Activated T-cell treated with anti-CD3 and anti-CD28 coated beads, Interleukin-2, amount 50 U/mL, for 4 hours (primary cell): Measurements from ENCODE around the gene STAG1. TPM values are rescaled to one million over a fixed set of nuclear protein-coding genes. Genes with fewer than 3 reads are reported as not detected.
A peak's percentile ranks its signal among the peaks of the same experiment; 100 is the strongest.

Experiments used
- ATAC-seq, 2 donors: fragments of 200-7000 bp; cut with Tn5 transposase; one replicate each; pipeline ENCODE4 v1.10.0; 2021
- DNase-seq: peaks from one replicate; pipeline ENCODE4 v3.0.0-alpha.2; 2020
- H3K27me3 Mint-ChIP-seq: one replicate; pipeline ENCODE4 v1.8.0; 2021; ENCODE audit warnings: low read depth, mixed read lengths
- H3K36me3 Mint-ChIP-seq: one replicate; pipeline ENCODE4 v1.8.0; 2022; ENCODE audit warnings: mixed read lengths; ENCODE audit not compliant: insufficient read depth
- H3K4me1 Mint-ChIP-seq: one replicate; pipeline ENCODE4 v1.8.0; 2021; ENCODE audit warnings: low read depth, mixed read lengths
- H3K4me3 Mint-ChIP-seq: one replicate; pipeline ENCODE4 v1.8.0; 2021; ENCODE audit warnings: mild to moderate bottlenecking, moderate library complexity, mixed read lengths
- H3K9me3 Mint-ChIP-seq: one replicate; pipeline ENCODE4 v1.8.0; 2021; ENCODE audit warnings: mixed read lengths
- total RNA-seq, 3 donors: library from RNA; stranded (reverse); gene quantifications; one replicate each; pipeline ENCODE4 v1.2.1, GENCODE V29; 2021

The STAG1 gene
- total RNA-seq, 3 donors from 2014 or later = 44.6 to 46.2 (median 44.6) TPM

- Mint-ChIP-seq H3K4me1 (peaks cover 27% of the 10 kb centered on the region), H3K36me3 (peaks cover 29% of the 10 kb centered on the region), H3K27me3 (no peaks in the 10 kb centered on the region), H3K4me3 (no peak overlapping the region), H3K9me3 (peaks cover 12% of the 10 kb centered on the region)
- ATAC-seq (no peak), DNase-seq (no peak)
Measured at GRCh38 chr3:136703429-136703828, 48.7 kb downstream of the STAG1 start.

- H3K36me3 Mint-ChIP-seq = peaks cover 32% of the 10 kb centered on the region
- DNase-seq (no peak), ATAC-seq (no peak)
- no peaks in the 10 kb centered on the region for H3K27me3 Mint-ChIP-seq
- H3K4me3 Mint-ChIP-seq = no peak overlapping the region
- H3K4me1 Mint-ChIP-seq = peaks cover 49% of the 10 kb centered on the region
- peaks cover 39% of the 10 kb centered on the region for H3K9me3 Mint-ChIP-seq
Measured at GRCh38 chr3:136699271-136699828, 52.8 kb downstream of the STAG1 start.

GRCh38 chr3:136698361-136698760 is 53.8 kb downstream of the STAG1 start:
- DNase-seq = no peak
- Mint-ChIP-seq H3K4me3 (no peak overlapping the region), H3K4me1 (peaks cover 55% of the 10 kb centered on the region), H3K36me3 (peaks cover 41% of the 10 kb centered on the region), H3K27me3 (no peaks in the 10 kb centered on the region), H3K9me3 (peaks cover 39% of the 10 kb centered on the region)
- no peak for ATAC-seq

GRCh38 chr3:136696797-136697196 is 55.4 kb downstream of the STAG1 start:
- Mint-ChIP-seq H3K4me1 (peaks cover 61% of the 10 kb centered on the region), H3K27me3 (no peaks in the 10 kb centered on the region), H3K9me3 (peaks cover 45% of the 10 kb centered on the region), H3K4me3 (no peak overlapping the region), H3K36me3 (peaks cover 49% of the 10 kb centered on the region)
- DNase-seq = no peak
- no peak for ATAC-seq

- Mint-ChIP-seq H3K36me3 (peaks cover 47% of the 10 kb centered on the region), H3K4me1 (peaks cover 71% of the 10 kb centered on the region), H3K9me3 (peaks cover 39% of the 10 kb centered on the region), H3K4me3 (peak overlapping the region; percentile 16), H3K27me3 (no peaks in the 10 kb centered on the region)
- DNase-seq (no peak), ATAC-seq (no peak)
Measured at GRCh38 chr3:136694321-136694720, 57.9 kb downstream of the STAG1 start.

GRCh38 chr3:136690599-136690998 is 61.6 kb downstream of the STAG1 start:
- no peak for ATAC-seq
- no peak for DNase-seq
- Mint-ChIP-seq H3K4me3 (no peak overlapping the region), H3K4me1 (peaks cover 69% of the 10 kb centered on the region), H3K9me3 (peaks cover 10% of the 10 kb centered on the region), H3K36me3 (peaks cover 33% of the 10 kb centered on the region), H3K27me3 (no peaks in the 10 kb centered on the region)

- no peak for ATAC-seq
- no peak for DNase-seq
- Mint-ChIP-seq H3K9me3 (no peaks in the 10 kb centered on the region), H3K4me1 (peaks cover 44% of the 10 kb centered on the region), H3K27me3 (no peaks in the 10 kb centered on the region), H3K4me3 (no peak overlapping the region), H3K36me3 (peaks cover 13% of the 10 kb centered on the region)
Measured at GRCh38 chr3:136685882-136686281, 66.3 kb downstream of the STAG1 start.

GRCh38 chr3:136682740-136683312 is 69.4 kb downstream of the STAG1 start:
- Mint-ChIP-seq H3K4me3 (no peak overlapping the region), H3K36me3 (peaks cover 6% of the 10 kb centered on the region), H3K9me3 (no peaks in the 10 kb centered on the region), H3K4me1 (peaks cover 19% of the 10 kb centered on the region), H3K27me3 (no peaks in the 10 kb centered on the region)
- DNase-seq (no peak), ATAC-seq (no peak)

GRCh38 chr3:136678981-136679380 is 73.2 kb downstream of the STAG1 start:
- H3K27me3 Mint-ChIP-seq = no peaks in the 10 kb centered on the region
- ATAC-seq (no peak), DNase-seq (no peak)
- H3K4me3 Mint-ChIP-seq = no peak overlapping the region
- H3K36me3 Mint-ChIP-seq = peaks cover 7% of the 10 kb centered on the region
- peaks cover 26% of the 10 kb centered on the region for H3K4me1 Mint-ChIP-seq
- no peaks in the 10 kb centered on the region for H3K9me3 Mint-ChIP-seq

GRCh38 chr3:136676009-136676408 is 76.2 kb downstream of the STAG1 start:
- Mint-ChIP-seq H3K9me3 (no peaks in the 10 kb centered on the region), H3K36me3 (peaks cover 13% of the 10 kb centered on the region), H3K27me3 (no peaks in the 10 kb centered on the region), H3K4me1 (peaks cover 45% of the 10 kb centered on the region), H3K4me3 (no peak overlapping the region)
- no peak for DNase-seq
- ATAC-seq = no peak

GRCh38 chr3:136675150-136675858 is 76.9 kb downstream of the STAG1 start:
- Mint-ChIP-seq H3K36me3 (peaks cover 13% of the 10 kb centered on the region), H3K9me3 (no peaks in the 10 kb centered on the region), H3K4me1 (peaks cover 45% of the 10 kb centered on the region), H3K4me3 (no peak overlapping the region), H3K27me3 (no peaks in the 10 kb centered on the region)
- ATAC-seq = no peak
- DNase-seq = no peak

GRCh38 chr3:136672457-136672856 is 79.7 kb downstream of the STAG1 start:
- Mint-ChIP-seq H3K27me3 (no peaks in the 10 kb centered on the region), H3K9me3 (no peaks in the 10 kb centered on the region), H3K36me3 (peaks cover 19% of the 10 kb centered on the region), H3K4me3 (no peak overlapping the region), H3K4me1 (peaks cover 44% of the 10 kb centered on the region)
- ATAC-seq (no peak), DNase-seq (no peak)

GRCh38 chr3:136671921-136672320 is 80.3 kb downstream of the STAG1 start:
- Mint-ChIP-seq H3K9me3 (no peaks in the 10 kb centered on the region), H3K4me1 (peaks cover 48% of the 10 kb centered on the region), H3K27me3 (no peaks in the 10 kb centered on the region), H3K36me3 (peaks cover 22% of the 10 kb centered on the region), H3K4me3 (no peak overlapping the region)
- no peak for ATAC-seq
- DNase-seq = no peak

- Mint-ChIP-seq H3K36me3 (peaks cover 21% of the 10 kb centered on the region), H3K27me3 (no peaks in the 10 kb centered on the region), H3K9me3 (no peaks in the 10 kb centered on the region), H3K4me3 (no peak overlapping the region), H3K4me1 (peaks cover 41% of the 10 kb centered on the region)
- DNase-seq = no peak
- no peak for ATAC-seq
Measured at GRCh38 chr3:136670166-136670565, 82.0 kb downstream of the STAG1 start.

- peaks cover 36% of the 10 kb centered on the region for H3K4me1 Mint-ChIP-seq
- DNase-seq (no peak), ATAC-seq (no peak)
- no peaks in the 10 kb centered on the region for H3K9me3 Mint-ChIP-seq
- no peak overlapping the region for H3K4me3 Mint-ChIP-seq
- H3K27me3 Mint-ChIP-seq = no peaks in the 10 kb centered on the region
- H3K36me3 Mint-ChIP-seq = peaks cover 23% of the 10 kb centered on the region
Measured at GRCh38 chr3:136667081-136667480, 85.1 kb downstream of the STAG1 start.
